GM21737 (cell line): Measurements from ENCODE around the gene USP10.
"Not testable (repeated sequence)": the region's sequence is repeated elsewhere in the genome, so short reads cannot be mapped to it uniquely, and the experiment has no call there.

Experiments used
- ATAC-seq: cut with Tn5 transposase; IDR thresholded peaks from one replicate; pipeline ENCODE4 v1.9.1; 2021; ENCODE audit warnings: mild to moderate bottlenecking, moderate library complexity; ENCODE audit not compliant: unreplicated experiment

USP10 gene

DNA sequence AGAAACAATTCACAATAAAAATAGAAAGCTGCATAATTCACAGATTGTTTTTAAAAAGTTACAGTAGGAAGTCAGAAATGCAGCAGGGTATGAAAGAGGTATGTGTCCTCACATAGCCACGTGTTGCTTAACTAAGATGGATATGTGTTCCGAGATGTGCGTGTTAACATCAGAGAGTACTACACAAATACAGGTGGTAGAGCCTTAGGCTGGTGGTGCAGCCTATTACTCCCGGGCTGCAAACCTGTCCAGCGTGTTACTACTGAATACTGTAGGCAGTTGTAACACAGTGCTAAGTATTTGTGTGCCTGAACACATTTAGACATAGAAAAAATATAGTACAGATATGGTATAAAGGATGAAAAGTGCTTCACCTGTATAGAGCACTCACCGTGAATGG lies 46.4 kb downstream of the USP10 start:
- ATAC-seq, result no peak

DNA sequence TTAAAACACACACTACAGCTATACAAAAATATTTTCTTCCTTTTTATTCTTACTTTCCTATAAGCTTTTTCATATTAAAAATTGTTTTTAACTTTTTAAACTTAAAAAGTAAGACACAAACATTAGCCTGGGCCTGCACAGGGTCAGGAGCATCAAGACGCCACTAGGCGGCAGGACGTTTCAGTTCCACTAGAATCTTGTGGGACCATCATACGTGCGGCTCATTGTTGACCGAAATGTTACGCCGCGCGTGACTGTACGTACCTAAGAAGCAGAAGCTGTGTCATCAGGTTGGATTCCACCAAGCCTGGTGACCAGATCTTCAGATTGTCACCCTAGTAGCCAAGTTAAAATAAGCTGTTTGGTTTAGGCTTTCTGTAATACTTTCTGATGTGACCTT lies 47.1 kb downstream of the USP10 start:
- no peak for ATAC-seq

DNA sequence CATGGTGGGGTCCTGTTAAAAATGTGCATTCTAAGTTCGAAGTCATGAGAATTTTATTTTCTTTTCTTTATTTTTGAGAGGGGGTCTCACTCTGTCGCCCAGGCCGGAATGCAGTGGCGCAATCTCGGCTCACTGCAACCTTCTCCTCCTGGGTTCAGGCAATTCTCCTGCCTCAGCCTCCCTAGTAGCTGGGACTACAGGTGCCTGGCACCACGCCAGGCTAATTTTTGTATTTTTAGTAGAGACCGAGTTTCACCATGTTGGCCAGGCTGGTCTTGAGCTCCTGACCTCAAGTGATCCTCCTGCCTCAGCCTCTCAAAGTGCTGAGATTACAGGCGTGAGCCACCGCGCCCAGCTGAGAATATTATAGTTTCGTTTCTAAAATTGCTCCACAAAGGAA lies 48.4 kb downstream of the USP10 start:
- ATAC-seq, result not testable (repeated sequence)

DNA sequence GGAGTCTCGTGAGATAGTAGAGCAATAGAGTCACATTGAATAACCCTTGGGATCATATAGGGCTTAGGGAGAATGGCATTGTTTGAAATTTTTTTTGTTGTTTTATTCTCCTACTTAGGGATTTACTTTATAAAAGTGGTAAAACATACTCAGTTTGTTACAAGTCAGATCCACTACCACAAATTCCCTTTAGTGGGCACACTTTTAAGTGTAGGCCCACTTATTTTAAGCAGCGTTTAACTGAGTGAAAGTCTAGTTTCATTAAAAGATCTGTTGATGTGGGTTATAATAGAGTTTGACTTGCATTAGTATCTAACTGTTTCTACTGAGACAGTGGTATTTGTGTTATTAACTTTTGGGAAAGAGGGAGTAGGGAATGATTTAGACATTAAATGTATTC lies 49.3 kb downstream of the USP10 start:
- no peak for ATAC-seq

DNA sequence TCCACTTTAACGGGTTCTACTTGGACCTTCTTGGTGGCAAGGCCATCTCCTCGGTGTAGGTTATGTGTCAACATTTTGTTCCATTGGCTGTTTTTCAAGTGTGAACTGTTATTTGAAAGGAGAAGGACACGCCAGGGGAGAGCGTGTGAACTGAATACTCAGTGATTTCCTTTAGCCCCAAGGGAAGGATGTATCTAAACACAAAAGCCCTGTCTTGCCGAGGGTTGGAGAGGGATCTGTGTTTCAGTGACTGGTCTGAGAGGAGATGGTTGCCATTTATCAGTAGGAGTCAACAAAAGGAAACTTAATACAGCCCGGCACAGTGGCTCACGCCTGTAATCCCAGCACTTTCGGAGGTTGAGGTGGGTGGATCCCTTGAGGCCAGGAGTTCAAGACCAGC lies 50.0 kb downstream of the USP10 start:
- no peak for ATAC-seq

DNA sequence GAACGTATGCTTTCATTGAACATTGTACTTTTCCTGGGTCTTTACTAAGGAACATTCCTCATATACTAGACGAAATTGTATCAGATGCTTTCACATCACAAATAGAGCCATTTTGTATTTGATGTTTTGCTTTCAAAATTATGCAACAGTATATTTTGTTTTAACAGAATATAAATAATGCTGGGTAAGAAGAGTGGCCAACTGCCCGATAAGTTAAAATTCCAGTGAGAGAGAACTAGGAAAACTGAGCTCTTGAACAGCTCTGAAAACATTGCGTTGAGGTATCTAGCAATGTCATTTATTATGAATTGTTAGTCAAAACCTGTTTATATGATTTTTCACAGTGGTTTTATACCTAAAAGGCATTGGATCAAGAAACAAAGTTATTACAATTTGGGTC lies 50.8 kb downstream of the USP10 start:
- no peak for ATAC-seq

DNA sequence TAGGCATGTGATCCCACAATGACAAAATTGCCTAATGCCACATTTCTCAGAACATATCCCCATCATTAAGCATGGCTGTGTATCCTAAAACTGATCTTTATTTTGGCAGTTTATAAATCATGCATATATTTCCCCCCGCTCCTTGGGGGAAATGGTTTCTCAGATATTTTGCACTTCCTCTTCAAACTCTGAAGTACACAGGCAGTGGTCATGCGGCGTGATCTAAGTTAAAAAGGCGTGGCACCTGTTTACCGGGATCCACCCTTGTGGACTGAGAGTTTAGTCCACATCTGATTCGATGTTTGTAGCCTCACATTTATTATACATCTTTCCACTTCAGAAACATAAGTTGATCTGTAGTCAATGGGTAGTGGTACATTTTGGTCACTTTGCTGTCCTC lies 51.4 kb downstream of the USP10 start:
- ATAC-seq, result peak; percentile 42

DNA sequence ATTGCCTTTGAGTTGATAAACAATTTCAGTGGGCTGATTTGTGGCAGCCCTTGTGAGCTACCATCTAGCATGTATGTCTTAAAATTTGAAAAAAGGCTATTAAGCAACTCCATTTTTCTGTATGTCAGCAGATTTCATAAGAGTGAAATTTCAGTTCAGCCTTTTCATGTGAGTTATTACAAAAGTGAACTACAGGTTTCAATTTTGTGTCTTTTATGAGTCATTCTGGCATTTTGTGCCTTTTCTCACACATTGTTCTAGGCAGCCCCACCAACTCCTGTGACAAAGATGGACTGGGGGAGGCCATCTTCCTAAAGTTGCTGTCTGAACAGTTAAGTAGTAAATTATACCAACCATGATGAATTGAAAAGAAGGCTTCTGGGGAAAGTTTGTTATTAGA lies 52.1 kb downstream of the USP10 start:
- no peak for ATAC-seq

DNA sequence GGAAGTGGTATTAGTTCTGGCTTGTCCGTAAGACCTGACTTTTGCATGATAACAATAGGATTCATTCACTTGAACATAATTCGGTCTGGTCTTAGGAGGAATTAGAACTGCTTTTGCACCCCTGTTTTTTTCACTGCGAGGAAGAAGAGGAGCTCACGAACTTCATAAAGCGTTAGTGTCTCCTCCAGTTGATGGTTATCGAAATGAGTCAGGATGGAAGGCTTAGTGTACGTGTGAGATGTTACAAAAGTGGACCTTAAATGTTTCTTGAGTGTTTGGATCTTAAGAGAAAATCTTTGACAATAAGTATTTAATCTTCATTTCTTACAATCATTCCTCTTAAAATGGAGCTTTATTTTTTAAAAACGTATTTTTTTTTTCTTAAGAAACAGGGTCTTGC lies 52.8 kb downstream of the USP10 start:
- ATAC-seq, result no peak

DNA sequence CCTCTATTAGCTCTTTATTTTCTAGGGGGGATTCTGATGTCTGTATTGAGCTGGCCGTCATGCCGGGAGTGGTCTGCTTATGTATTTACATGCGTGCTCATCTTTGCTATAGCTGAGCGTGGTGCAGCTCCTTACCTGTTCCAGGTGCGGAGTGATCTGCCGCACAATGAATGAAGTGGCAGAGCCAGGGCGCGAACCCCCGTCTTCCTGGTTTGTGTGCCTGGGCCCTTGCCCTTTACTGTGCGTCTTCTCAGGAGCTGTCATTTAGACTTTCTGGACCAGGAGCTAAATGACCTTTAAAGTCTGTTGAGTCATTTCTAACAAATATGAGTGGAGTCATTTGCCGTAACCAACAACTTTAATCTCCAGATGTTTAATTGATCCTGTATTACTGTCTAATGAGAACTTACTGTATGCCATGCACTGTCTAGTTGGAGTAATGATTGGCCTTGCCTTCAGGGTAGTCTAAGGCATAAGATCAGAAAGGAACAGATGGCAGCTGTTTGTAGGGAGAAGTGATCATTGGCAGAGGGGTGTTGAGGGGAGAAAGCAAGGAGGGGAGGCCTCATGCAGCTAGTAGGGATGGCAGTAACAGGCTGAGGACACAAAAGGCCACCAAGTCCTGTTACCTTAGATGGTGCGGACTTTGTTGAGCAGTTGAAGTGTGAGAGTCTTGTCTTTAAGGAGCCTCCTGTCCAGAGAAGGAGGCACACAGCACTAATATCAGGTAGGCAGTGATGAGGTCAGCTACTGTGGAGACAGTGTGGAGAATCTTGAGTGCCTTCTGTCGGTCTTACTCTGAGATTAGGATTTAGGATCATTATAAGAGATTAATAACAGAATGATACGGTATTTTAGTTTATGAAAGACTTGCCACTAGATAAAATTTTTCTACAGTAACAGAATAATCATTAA lies 53.9 kb downstream of the USP10 start:
- ATAC-seq, result no peak

DNA sequence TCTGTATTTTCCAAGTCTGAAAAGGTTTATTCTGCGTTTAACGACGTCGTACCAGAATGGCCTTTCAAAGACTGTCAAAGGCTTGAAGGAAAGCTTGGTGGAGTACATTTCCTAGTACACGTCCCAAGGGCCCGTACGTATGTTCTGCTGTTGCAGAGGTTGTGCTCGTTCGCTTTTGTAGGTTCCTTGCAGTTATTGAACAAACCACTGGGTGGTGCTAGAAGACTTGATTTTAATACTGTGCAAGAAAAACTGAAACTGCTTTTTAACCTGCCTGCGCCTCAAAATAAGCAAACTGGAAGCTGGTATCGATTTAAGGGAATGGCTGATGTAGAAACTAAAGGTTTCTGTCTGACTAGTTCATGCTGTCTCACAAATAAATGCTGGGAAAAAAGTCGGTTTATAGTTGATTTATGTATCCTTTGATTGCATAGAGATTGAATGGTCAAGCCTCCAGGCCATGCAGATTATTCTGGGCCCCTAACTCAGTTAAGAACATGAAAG lies 54.6 kb downstream of the USP10 start:
- ATAC-seq, result peak; percentile 47

DNA sequence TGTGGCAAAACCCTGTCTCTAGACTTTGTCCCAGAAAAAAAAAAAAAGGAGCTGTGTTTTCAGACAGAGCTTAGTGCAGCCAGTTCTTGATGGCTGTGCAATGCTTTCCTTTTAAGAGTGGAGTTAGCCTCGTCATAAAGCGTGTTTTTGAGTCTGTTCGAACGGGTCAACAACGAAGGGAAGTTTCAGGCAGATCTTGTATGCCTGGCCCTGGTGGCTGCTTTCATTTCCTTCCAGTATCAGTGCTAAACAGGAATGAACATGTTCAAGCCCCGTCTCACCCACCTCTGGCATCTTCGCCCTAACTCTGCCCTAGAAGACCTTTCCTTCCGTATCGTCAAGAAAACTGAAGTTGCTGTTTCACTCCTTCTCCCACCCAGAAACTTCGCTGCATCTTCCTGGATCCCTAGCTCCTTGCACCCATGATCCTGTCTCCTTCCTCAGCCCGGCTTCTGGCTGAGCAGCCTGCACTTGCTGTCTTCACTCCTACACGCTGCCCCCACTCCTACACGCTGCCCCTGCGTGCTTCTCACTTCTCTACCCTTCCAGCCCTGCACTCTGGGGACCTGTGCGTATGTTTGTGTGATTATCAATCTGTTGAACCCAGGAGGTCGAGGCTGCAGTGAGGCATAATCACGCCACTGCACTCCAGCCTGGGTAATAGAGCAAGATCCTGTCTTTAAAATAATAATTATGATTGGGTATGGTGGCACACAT lies 55.3 kb downstream of the USP10 start:
- ATAC-seq, result no peak

DNA sequence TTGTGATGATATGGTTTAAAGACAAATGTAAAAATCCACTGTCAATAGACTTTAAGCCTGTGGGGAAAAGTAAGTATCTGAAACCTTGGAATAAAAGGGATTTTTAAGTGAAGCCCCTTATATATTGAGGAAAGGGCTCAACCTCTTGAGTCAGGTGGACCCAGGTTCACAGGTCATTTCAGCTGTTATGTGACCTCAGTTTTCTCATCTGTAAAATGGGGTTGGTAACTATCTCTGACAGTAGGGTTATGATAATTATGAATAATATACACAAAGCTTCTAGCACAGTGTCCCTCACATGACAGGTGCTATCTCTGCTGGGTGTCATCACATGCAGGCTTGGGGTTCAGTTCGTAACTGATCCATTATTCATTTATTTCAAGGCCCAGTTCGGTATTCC lies 57.0 kb downstream of the USP10 start:
- no peak for ATAC-seq

DNA sequence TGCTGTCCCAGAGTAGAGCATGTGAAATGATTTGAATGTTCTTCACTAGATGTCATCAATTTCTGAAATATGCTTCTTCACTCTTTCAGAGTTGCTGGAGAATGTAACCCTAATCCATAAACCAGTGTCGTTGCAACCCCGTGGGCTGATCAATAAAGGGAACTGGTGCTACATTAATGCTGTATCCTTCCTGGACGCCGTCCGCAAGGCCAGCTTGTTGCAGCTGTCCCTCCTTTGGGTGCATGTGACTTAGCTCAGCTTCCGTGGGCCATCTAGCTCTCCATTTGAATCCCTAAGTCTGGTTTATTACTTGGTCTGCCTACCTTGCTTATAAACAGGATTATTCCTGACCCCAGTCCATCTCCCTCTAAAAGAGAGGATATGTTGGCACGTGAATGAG lies 58.8 kb downstream of the USP10 start:
- no peak for ATAC-seq

DNA sequence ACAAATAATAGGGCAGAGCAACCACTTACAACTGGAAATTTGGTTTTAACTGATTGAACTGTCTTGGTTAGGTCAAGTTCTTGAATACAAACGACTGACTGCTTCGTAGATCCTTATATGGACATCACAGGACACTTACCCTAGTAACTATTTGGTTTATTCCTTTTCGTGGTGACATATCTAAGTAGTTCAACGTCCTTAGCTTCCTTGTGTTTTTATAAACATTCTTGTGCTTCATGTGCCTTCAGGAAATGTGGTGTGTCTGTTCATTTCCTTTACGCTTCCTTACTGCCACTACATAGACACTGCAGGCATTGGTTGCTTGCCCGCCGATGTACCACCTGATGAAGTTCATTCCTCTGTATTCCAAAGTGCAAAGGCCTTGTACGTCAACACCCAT lies 59.3 kb downstream of the USP10 start:
- ATAC-seq, result no peak

DNA sequence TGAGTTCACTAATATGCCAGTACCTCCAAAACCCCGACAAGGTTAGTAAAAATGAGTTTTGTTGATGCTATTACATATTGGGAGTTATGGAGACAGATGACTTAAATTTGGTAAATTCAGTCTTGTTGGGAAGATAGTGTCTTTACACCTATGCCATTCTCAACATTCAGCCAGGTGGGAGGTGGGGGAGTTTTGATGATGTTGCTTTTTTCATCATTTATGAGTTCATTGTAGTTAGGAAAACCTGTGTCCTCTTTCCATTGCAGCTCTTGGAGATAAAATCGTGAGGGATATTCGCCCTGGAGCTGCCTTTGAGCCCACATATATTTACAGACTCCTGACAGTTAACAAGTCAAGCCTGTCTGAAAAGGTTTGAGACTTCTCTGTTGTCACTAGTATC lies 60.1 kb downstream of the USP10 start:
- no peak for ATAC-seq

DNA sequence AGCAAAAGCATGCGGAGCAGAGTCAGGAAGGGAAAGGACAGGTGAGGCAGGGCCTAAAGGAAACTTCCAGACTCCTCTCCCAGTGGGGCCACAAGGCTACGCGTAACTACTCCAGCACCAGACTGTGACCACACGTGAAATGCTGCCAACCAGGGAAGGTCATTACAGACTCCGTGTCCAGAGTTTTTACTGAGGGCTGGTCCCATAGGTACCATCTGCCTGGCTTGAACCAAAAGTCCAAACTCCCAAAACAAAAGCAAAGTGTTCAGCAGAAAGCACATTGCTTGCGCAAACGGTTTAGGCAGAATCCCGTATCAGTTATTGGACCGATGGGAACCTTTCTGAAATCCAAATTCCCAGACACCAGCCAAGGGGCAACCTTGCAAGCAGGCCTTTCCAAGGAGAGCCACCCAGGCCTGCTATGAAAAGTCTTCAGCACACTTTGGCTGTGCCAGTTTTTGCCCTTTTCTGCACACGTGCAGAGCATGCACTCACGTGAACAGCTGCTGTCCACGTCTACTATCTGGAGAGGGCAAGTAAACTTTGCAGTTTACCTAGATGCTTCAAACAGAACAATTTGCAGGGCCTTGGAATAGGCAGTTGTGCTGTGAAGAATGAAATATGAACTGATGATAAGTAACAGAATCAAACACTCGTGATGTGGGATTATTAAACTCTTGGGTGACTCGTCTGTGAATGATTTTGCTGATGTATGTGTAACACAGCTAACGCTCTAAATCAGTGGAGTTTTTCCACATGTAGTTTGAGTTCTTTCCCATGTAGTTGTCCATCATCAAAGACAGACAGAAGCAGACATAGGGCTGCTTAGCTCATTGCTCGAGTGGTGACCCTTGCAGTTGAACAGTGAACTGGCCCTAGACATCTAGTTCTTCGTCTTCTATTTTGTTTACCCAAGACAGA lies 61.9 kb downstream of the USP10 start:
- ATAC-seq, result no peak

DNA sequence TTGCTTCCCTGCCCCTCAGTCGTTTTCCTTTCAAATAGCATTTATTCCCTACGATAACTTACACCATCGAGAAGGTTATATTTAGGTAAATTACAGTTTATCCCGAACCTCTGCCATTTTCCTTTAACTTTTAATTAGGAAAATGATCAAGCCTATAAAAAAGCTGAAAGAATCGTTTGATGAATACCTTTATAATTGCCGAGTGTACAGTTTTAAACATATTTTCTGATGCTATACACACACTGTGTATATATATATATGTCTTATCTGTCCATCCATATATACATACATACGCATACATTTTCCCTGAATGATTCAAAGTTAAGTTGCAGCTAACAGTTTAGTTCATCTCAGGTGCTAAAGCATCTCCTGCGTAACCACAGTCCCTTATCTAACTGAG lies 63.4 kb downstream of the USP10 start:
- no peak for ATAC-seq

DNA sequence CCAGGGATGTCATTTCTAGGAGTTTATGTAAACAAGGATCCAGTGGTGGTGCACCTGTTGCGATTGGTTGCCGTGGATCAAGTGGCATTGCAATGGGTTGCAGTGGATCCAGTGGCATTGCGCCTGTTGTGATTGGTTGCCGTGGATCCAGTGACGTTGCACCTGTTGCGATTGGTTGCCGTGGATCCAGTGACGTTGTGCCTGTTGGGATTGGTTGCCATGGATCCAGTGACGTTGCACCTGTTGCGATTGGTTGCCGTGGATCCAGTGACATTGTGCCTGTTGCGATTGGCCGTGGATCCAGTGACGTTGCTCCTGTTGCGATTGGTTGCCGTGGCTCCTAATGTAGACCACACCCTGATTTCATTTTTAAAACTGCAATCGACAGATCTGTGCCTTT lies 63.8 kb downstream of the USP10 start:
- ATAC-seq, result no peak

DNA sequence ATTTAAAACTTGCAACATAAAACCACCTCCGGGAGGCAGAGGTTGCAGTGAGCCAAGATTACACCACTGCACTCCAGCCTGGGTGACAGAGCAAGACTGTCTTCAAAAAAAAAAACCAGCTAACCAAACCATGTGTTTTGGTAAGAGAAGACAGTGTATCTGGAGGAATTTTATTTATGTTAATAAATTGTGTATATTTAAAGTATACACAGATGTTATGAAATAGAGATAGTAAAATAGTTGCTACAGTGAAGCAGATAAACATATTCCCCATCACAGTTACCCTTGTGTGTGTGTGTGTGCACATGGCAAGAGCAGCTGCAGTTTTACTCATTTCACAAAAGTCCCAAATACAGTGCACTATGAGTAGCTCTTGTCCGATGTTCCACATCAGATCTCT lies 65.2 kb downstream of the USP10 start:
- no peak for ATAC-seq
